Stimulated activated CD4-positive, alpha-beta T cell treated with anti-CD3 and anti-CD28 coated beads, Interleukin-4, amount 100 ng/mL, for 48 hours (primary cell): ENCODE data around the gene CDC42BPB.

Source experiments
- DNase-seq, 2 donors: peaks; one replicate each; pipeline ENCODE4 v3.0.0-alpha.2; 2020; ENCODE audit warnings: low read depth in 2 of 2

The CDC42BPB gene

DNA sequence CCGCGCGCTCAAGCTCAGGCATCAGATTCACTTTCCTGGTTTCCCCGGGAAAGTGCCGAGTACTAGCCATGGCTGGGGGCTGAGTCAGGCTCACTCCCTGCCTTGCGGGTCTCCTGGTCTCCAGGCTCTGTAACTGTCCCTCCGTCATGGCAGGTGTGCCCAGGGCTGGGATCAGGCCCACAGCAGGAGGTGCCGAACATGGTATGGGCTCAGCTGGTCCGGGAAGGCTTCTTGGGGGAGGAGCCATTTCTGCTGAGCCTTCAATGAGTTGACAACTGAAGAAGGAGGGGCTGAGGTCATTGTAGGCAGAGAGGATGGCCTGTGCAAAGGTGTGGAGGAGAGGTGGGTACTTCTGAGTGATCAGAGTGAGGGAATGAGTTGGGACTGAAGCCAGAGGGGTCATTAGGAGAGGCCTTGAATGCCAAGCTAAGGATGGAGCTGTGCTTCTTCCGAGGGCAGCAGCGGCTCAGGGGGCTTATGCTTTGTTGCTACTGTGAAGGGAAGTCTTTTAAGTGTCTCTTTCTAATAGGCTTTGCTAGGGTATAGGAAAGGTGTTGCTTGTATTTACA, 37.9 kb upstream of the CDC42BPB start:
- no peak for DNase-seq

GRCh38 chr14:103094406-103095209, 37.3 kb upstream of the CDC42BPB start, which contains the start of gene EXOC3L4:
Gene EXOC3L4 (plus strand): TSS chr14:103094725. CDS start chr14:103100220, 5,495 bp downstream.
- no peak for DNase-seq

GRCh38 chr14:103093856-103094405, 36.6 kb upstream of the CDC42BPB start:
- no peak for DNase-seq

GRCh38 chr14:103091883-103092222, 34.5 kb upstream of the CDC42BPB start:
- no peak for DNase-seq

GRCh38 chr14:103091041-103091882, 33.9 kb upstream of the CDC42BPB start:
- DNase-seq = peak; percentile 69 to 72

GRCh38 chr14:103090481-103091020, 33.2 kb upstream of the CDC42BPB start:
- no peak for DNase-seq

- no peak for DNase-seq
Observed at GRCh38 chr14:103089386-103090335, 32.3 kb upstream of the CDC42BPB start.

GRCh38 chr14:103088921-103089320, 31.6 kb upstream of the CDC42BPB start:
- DNase-seq = no peak

DNA sequence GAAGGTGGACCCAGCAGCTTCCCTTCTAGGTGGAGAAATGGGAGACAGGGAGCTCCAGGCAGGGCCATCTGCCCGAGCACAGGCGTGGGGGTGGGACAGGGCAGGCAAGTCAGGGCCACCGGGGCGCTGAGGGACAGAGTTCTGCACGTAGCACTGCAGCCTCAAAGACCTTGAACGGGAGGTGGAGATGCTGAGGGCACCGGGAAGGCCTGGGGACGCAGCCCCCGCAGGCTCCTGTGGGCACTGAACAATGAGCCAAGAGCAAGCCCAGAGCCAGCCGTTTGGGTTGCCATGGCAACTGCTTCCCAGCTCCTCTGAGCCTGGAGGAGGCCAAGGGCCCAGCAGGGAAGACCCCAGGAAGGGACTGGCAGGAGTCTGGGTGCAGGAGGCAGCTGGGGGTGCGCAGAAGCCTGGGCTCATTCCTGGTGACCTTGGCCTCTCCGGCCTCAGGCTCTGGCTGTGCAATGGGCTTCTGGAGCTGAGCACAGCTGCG, 30.0 kb upstream of the CDC42BPB start:
- DNase-seq = no peak

GRCh38 chr14:103086771-103087342, 29.5 kb upstream of the CDC42BPB start:
- DNase-seq = no peak

DNA sequence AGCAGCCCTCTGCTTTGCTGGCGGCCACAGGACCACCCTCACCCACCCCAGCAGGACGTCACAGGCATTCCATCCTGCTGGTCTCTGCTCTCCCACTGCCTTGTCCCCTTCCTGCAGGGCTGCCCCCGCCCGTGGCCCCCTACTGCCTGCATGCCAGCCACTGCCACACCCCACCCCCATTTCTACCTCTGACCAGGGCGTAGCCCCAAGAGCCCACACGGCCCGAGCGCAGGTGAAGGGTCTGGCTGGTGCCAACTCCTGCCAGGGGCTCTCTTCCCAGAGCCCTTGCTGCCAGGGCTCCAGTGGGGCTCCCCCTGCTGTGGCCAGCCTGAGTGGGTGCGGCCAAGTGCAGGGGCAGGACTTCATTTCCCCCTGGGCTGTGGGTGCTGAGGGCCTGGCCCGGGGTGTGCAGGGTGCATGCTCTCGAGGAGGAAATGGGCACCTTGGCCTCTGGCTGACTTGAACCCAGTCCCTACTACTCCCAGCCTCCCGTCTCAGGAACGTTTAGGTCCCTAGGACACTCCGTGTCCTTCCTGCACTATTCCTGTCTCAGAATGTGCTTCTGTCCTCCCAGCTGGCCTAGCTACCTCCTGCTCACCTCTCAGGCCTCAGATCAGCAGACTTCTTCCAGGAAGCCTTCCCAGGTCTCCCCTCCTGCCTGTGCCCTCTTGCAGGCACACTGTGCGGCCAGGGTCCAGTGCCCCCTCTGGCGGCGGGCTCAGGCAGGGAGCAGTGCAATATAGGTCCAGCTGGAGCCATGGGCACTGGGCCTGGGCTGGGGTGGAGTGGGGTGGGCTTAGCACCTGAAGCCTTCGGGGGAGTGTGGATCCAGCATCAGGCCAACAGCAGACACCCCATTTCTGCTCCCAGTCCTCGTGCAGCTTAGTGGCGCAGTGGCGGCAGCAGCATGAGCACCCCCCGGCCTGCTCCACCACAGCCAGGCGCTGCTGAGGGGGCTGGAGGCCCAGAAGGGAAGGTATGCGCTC, 28.1 kb upstream of the CDC42BPB start:
- no peak for DNase-seq

GRCh38 chr14:103084021-103084919, 26.9 kb upstream of the CDC42BPB start, which contains the start of gene LBHD2:
Gene LBHD2 (plus strand): TSS chr14:103084210. CDS start chr14:103086013, 1,803 bp downstream.
- DNase-seq = no peak

DNA sequence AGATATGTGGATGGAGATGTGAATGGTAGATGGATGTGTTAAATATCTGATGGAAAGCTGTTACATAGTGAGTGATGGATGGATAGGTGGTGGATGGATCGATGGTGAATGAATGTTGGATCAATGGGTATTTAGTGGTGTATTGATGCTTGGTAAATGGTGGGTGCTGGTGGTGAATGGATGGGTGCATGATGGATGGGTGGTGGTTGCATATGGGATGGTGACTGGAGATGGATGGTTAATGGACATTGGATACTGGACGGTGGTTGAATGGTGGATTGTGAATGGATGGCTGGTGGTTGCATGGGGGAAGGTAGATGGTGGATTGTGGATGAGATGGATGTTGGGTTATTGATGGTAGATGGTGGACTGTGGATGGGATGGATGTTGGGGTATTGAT, 24.6 kb upstream of the CDC42BPB start:
- DNase-seq = no peak

DNA sequence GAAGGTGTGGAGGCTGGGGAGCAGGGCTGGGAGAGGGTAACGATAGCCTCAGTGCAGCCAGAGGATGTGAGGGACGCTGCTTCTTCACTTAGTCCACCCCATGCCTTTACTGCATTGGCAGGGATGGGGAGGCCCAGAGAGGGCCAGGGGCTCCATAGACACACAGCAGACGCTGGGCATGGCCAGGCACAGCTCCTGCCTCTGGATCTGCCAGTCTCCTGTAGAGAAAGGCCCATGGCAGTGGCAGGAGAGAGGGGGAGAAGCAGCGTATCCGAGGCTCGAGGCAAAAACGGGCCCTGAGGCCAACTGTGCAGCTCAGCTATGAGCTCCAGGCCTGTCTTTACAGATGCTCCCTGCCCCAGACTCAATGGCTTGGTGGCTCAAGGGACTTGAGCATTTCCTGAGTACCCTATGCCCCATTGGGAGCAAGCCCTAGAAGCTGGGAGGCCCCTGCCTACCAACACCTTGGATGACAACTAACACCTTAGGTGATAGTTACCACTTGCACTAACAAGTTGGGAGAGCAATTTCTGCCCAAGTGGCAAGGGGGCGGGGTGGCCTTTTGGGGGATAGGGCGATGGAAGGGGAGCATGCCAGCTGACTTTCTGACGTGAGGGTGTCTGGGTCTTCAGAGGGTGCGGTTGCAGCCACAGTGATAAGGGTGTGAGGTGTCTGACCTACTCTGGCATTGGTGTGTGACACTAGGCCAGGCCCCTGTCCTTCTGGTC, 21.7 kb upstream of the CDC42BPB start:
- no peak for DNase-seq

DNA sequence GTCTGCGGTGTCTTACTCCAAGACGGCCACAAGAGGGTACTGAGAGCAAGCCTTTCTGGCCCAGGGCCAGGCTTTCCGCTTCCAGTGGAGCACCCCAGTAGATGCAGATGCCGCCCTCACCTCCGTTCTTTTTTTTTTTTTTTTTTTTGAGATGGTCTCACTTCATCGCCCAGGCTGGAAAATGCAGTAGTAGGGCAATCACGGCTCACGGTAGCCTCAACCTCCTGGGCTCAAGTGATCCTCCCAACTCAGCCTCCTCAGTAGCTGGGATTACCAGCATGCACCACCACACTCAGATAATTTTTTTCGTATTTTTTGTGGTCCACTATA, 21.0 kb upstream of the CDC42BPB start:
- peak; percentile 60 to 67 for DNase-seq

GRCh38 chr14:103074729-103075367, 17.5 kb upstream of the CDC42BPB start:
- DNase-seq = no peak
